Mesenchymal stem cell (in vitro differentiated cells and primary cell): ENCODE data around the gene CTF1.
"Not testable (repeated sequence)": the region's sequence is repeated elsewhere in the genome, so short reads cannot be mapped to it uniquely, and the experiment has no call there.

Experiments
- DNase-seq: peaks from one replicate; pipeline ENCODE4 v3.0.0-alpha.2; 2013
- H2AFZ ChIP-seq: one replicate; pipeline ENCODE4 v1.6.1; 2013; ENCODE audit warnings: low read depth, mild to moderate bottlenecking, control low read depth, inconsistent platforms, low read length, moderate library complexity
- H2AK5ac ChIP-seq: 2 replicates; pipeline ENCODE4 v1.6.1; 2013; ENCODE audit warnings: low read length, moderate library complexity, mild to moderate bottlenecking, inconsistent platforms; ENCODE audit not compliant: severe bottlenecking
- H2BK120ac ChIP-seq: one replicate; pipeline ENCODE4 v1.6.1; 2013; ENCODE audit warnings: low read depth, mild to moderate bottlenecking, inconsistent platforms, low read length, moderate library complexity
- H2BK12ac ChIP-seq, 2 experiments: one replicate each; pipeline ENCODE4 v1.6.1; 2013; ENCODE audit warnings: inconsistent platforms in 2 of 2, low read length in 2 of 2, mild to moderate bottlenecking in 2 of 2, moderate library complexity in 2 of 2, control low read depth in 1 of 2
- H2BK15ac ChIP-seq: one replicate; pipeline ENCODE4 v1.6.1; 2013; ENCODE audit warnings: mild to moderate bottlenecking, low read depth, inconsistent platforms; ENCODE audit not compliant: poor library complexity, severe bottlenecking
- H2BK5ac ChIP-seq: 2 replicates; pipeline ENCODE4 v1.6.1; 2013; ENCODE audit warnings: low read depth, mild to moderate bottlenecking, low read length, control low read depth, inconsistent platforms; ENCODE audit not compliant: poor library complexity, severe bottlenecking
- H3K14ac ChIP-seq, 2 experiments: one replicate each; pipeline ENCODE4 v1.6.1; 2013; ENCODE audit warnings: inconsistent platforms in 2 of 2, low read length in 2 of 2, control low read depth in 1 of 2, mild to moderate bottlenecking in 1 of 2, moderate library complexity in 1 of 2
- H3K18ac ChIP-seq, 2 experiments: one replicate each; pipeline ENCODE4 v1.6.1; 2013; ENCODE audit warnings: inconsistent platforms in 2 of 2, low read length in 2 of 2, control low read depth in 1 of 2, low read depth in 1 of 2, mild to moderate bottlenecking in 1 of 2
- H3K23ac ChIP-seq, 2 experiments: one replicate each; pipeline ENCODE4 v1.6.1; 2013; ENCODE audit warnings: inconsistent platforms in 2 of 2, low read length in 2 of 2, mild to moderate bottlenecking in 2 of 2, moderate library complexity in 2 of 2, control low read depth in 1 of 2
- H3K27ac ChIP-seq: 2 replicates; pipeline ENCODE4 v1.5.1; 2013; ENCODE audit warnings: mild to moderate bottlenecking, moderate library complexity, low read length, control low read depth, inconsistent platforms; ENCODE audit not compliant: poor library complexity, severe bottlenecking
- H3K27me3 ChIP-seq, 2 experiments: 2 replicates each; pipeline versions ENCODE4 v1.6.1 to v1.7.0; 2013; ENCODE audit warnings: low read length in 2 of 2, mild to moderate bottlenecking in 2 of 2, moderate library complexity in 2 of 2, control low read depth in 1 of 2, inconsistent platforms in 1 of 2; ENCODE audit not compliant: control insufficient read depth in 1 of 2, insufficient read depth in 1 of 2
- H3K36me3 ChIP-seq, 2 experiments: 2 replicates each; pipeline versions ENCODE4 v1.6.1 to v1.7.0; 2013; ENCODE audit warnings: low read length in 2 of 2, control low read depth in 1 of 2, inconsistent platforms in 1 of 2, low read depth in 1 of 2, mild to moderate bottlenecking in 1 of 2; ENCODE audit not compliant: insufficient read depth in 2 of 2, control insufficient read depth in 1 of 2
- H3K4ac ChIP-seq, 2 experiments: one replicate each; pipeline ENCODE4 v1.6.1; 2013; ENCODE audit warnings: inconsistent platforms in 2 of 2, low read length in 2 of 2, mild to moderate bottlenecking in 2 of 2, moderate library complexity in 2 of 2, control low read depth in 1 of 2, low read depth in 1 of 2
- H3K4me1 ChIP-seq: 2 replicates; pipeline ENCODE4 v1.6.1; 2013; ENCODE audit warnings: low read depth, low read length, control low read depth; ENCODE audit not compliant: control insufficient read depth, insufficient read depth
- H3K4me2 ChIP-seq: 2 replicates; pipeline ENCODE4 v1.6.1; 2013; ENCODE audit warnings: low read length, mild to moderate bottlenecking, inconsistent platforms; ENCODE audit not compliant: poor library complexity, severe bottlenecking
- H3K4me3 ChIP-seq, 2 experiments: 2 replicates each; pipeline versions ENCODE4 v1.5.1 to v1.7.0; 2013; ENCODE audit warnings: low read length in 2 of 2, mild to moderate bottlenecking in 2 of 2, control low read depth in 1 of 2, low read depth in 1 of 2; ENCODE audit not compliant: insufficient read depth in 1 of 2
- H3K79me1 ChIP-seq: replicated peaks from 2 replicates; pipeline ENCODE4 v1.6.1; 2013; ENCODE audit warnings: mild to moderate bottlenecking, control low read depth, low read length, inconsistent platforms; ENCODE audit not compliant: poor library complexity, severe bottlenecking
- H3K9ac ChIP-seq: 2 replicates; pipeline ENCODE4 v1.7.0; 2013; ENCODE audit warnings: mild to moderate bottlenecking, low read length, moderate library complexity
- H3K9me3 ChIP-seq: 2 replicates; pipeline ENCODE4 v1.7.0; 2013; ENCODE audit warnings: mild to moderate bottlenecking, low read length; ENCODE audit not compliant: control insufficient read depth
- H4K8ac ChIP-seq: one replicate; pipeline ENCODE4 v1.6.1; 2013; ENCODE audit warnings: inconsistent platforms, mild to moderate bottlenecking, low read length, moderate library complexity
- H4K91ac ChIP-seq: one replicate; pipeline ENCODE4 v1.6.1; 2013; ENCODE audit warnings: mild to moderate bottlenecking, low read length, inconsistent platforms
- WGBS: methylation state at CpG from one replicate; pipeline ENCODE4 v1.1.7; 2013; ENCODE audit warnings: mixed read lengths; 5-methylcytosine and 5-hydroxymethylcytosine counted together

The CTF1 gene

DNA sequence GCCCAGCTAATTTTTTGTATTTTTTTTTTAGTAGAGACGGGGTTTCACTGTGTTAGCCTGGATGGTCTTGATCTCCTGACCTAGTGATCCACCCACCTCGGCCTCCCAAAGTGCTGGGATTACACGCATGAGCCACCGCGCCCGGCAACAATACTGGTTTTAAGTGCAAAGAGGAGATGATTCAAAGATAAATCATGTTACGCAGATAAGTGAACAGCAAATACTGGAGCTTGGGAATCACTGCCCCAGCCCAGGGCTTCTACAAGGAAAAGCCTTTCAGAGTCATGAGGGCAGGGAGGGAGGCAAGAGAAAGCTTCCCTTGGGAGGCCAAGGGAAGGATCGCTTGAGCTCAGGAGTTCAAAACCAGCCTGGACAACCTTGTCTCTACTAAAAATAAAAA lies 43.2 kb downstream of the CTF1 start:
- WGBS, result 69% methylated on average over 8 of the region's 8 CpGs
- H3K23ac ChIP-seq, result not testable (repeated sequence)

DNA sequence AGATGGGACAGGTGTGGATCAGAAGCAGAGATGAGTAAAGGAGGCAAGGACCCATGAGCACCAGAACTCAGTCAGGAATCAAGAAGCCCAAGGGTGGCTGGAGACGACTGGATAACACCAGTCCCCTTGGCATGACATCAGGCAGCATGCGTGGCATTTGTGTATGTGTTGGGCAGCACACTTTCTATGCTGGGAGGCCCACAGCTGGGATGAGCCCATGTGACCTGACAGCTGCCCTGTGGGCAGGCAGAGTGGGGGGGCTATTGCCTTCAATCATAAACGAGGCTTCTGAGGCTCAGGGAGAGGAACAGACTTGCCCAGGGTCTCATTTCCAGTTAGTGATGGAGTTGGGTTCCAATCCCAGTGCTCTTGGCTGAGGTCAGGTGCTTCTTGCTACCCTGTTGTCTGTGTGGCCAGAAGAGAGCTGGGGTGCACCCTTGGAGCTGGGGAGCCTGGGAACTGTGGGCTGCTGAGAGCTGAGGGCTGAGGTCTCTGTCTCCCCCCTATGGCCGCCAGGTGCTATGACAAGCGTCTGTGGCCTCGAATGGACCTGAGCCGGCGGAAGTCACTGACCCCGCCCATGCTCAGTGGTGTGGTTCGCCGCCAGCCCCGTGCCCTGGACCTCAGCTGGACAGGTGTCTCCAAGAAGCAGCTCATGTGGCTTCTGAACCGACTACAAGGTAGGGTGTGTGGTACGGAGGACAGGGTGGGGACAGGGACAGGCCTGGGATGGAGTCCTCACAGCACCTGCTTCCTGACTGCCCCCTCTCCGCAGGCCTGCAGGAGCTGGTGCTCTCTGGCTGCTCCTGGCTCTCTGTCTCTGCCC lies 45.4 kb downstream of the CTF1 start:
- no peak overlapping the region for H2BK5ac ChIP-seq
- no peak overlapping the region for H3K4me3 ChIP-seq
- DNase-seq, result peak; percentile 79
- H2BK15ac ChIP-seq, result peak overlapping the region; percentile 84
- H4K8ac ChIP-seq, result peak overlapping the region; percentile 75
- H3K27me3 ChIP-seq, result no peaks in the 10 kb centered on the region
- peaks cover 35% of the 10 kb centered on the region for H3K79me1 ChIP-seq
- peak overlapping the region; percentile 37 for H3K27ac ChIP-seq
- peak overlapping the region; percentile 2 for H3K4me2 ChIP-seq
- peak overlapping the region; percentile 25 to 37 for H2BK12ac ChIP-seq
- WGBS, result 30% methylated on average over 12 of the region's 15 CpGs
- no peak overlapping the region for H3K14ac ChIP-seq
- H3K4ac ChIP-seq, result peak overlapping the region; percentile 21 to 59
- H3K4me1 ChIP-seq, result peaks cover 17% of the 10 kb centered on the region
- no peak overlapping the region for H2BK120ac ChIP-seq
- peaks cover 42 to 49% of the 10 kb centered on the region in 2 experiments for H3K36me3 ChIP-seq
- H4K91ac ChIP-seq, result peak overlapping the region; percentile 70
- H3K9ac ChIP-seq, result peak overlapping the region; percentile 82
- H3K23ac ChIP-seq, result no peak overlapping the region
- peak overlapping the region; percentile 69 for H2AK5ac ChIP-seq
- no peak overlapping the region for H2AFZ ChIP-seq
- H3K18ac ChIP-seq, result peak overlapping the region; percentile 18 to 66
- no peaks in the 10 kb centered on the region for H3K9me3 ChIP-seq

More for the DNA sequence above, 43.2 kb downstream of the CTF1 start:
- not testable (repeated sequence) for H2BK120ac ChIP-seq, H3K9me3 ChIP-seq, H3K27me3 ChIP-seq, H3K4ac ChIP-seq, H2BK15ac ChIP-seq, H3K14ac ChIP-seq, H3K4me2 ChIP-seq, H3K18ac ChIP-seq, H4K8ac ChIP-seq, H3K4me3 ChIP-seq, H2AK5ac ChIP-seq, H3K9ac ChIP-seq, H4K91ac ChIP-seq, H2BK5ac ChIP-seq, H2AFZ ChIP-seq, H2BK12ac ChIP-seq
- Histone ChIP-seq H3K36me3 (peaks cover 45 to 57% of the 10 kb centered on the region in 2 experiments), H3K27ac (peak overlapping the region; percentile 88), H3K4me1 (peaks cover 18% of the 10 kb centered on the region), H3K79me1 (peaks cover 41% of the 10 kb centered on the region)
- peak; percentile 67 for DNase-seq

DNA sequence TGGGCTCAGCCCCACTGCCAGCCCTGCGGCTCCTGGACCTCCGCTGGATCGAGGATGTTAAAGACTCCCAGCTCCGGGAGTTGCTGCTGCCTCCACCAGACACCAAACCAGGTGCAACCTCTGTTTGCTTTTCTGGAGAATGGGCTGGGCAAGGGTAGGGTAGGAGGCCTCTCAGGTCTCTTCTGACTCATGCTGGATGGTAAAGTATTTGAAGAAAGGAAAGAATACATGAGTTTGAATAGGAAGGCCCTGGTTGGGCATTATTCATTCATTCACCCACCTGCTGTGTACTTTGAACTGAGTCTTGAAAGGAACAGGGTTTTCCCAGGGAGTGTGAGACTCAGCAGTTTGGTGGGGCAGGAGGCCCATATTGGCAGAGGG lies 46.0 kb downstream of the CTF1 start:
- Histone ChIP-seq H3K27ac (no peak overlapping the region), H2AK5ac (peak overlapping the region; percentile 16), H2BK15ac (no peak overlapping the region), H3K4me2 (no peak overlapping the region), H2BK120ac (no peak overlapping the region), H3K36me3 (peaks cover 42 to 49% of the 10 kb centered on the region in 2 experiments), H3K4me3 (no peak overlapping the region), H3K23ac (no peak overlapping the region), H3K4ac (no peak overlapping the region), H3K27me3 (no peaks in the 10 kb centered on the region), H2BK12ac (peak overlapping the region; percentile 25 to 37), H3K4me1 (peaks cover 18% of the 10 kb centered on the region), H3K79me1 (peaks cover 31% of the 10 kb centered on the region), H2AFZ (no peak overlapping the region), H4K8ac (peak overlapping the region; percentile 75), H2BK5ac (no peak overlapping the region), H3K9ac (no peak overlapping the region), H3K14ac (no peak overlapping the region), H3K9me3 (no peaks in the 10 kb centered on the region), H3K18ac (no peak overlapping the region), H4K91ac (peak overlapping the region; percentile 70)
- DNase-seq, result no peak
- WGBS, result 94% methylated on average over 4 of the region's 4 CpGs

DNA sequence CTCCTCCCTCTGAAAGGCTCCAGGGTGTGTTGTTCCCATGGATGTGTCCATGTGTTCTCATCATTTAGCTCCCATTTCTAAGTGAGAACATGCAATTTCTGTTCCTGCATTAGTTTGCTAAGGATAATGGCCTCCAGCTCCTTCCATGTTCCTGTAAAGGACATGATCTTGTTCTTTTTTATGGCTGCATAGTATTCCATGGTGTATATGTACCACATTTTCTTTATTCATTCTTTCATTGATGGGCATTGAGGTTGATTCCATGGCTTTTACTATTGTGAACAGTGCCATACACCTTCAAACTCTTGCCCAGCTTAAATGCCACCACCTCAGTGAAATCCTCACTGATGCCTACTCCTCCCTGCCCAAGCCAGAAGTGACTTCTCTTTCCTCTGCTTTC lies 47.9 kb downstream of the CTF1 start:
- Histone ChIP-seq H3K23ac (no peak overlapping the region), H3K27ac (no peak overlapping the region), H2AK5ac (no peak overlapping the region), H2BK15ac (no peak overlapping the region), H2BK5ac (no peak overlapping the region), H4K91ac (no peak overlapping the region), H3K36me3 (peaks cover 38 to 51% of the 10 kb centered on the region in 2 experiments), H3K9ac (no peak overlapping the region), H3K27me3 (no peaks in the 10 kb centered on the region), H3K4me3 (no peak overlapping the region), H2BK12ac (no peak overlapping the region), H3K79me1 (peaks cover 30% of the 10 kb centered on the region), H3K4me2 (no peak overlapping the region), H3K14ac (no peak overlapping the region), H3K4me1 (peaks cover 22% of the 10 kb centered on the region), H3K9me3 (no peaks in the 10 kb centered on the region), H4K8ac (no peak overlapping the region), H2AFZ (no peak overlapping the region), H3K18ac (no peak overlapping the region), H2BK120ac (no peak overlapping the region), H3K4ac (no peak overlapping the region)
- DNase-seq, result no peak
